K562 (cell line): ENCODE measurements around the gene TFDP1. TPM values are rescaled to one million over a fixed set of nuclear protein-coding genes. Genes with fewer than 3 reads are reported as not detected.

Experiments used
- ATAC-seq: fragments of 200-7000 bp; cut with Tn5 transposase; 3 replicates; pipeline ENCODE4 v1.9.1; 2020; ENCODE audit warnings: moderate library complexity
- BruUV-seq: library from RNA; stranded (reverse); fragments of 400-500 nt; replicated peaks from 2 replicates; lab custom pipeline; 2021; lab: Mats Ljungman, UMichigan
- CTCF ChIA-PET: fragments of 300-600 bp; formaldehyde crosslinking; extraction: SDS; loops from one replicate; lab custom pipeline; 2021; ENCODE audit warnings: low intra/inter-chr PET ratio; lab: Yijun Ruan, JAX
- POLR2A ChIA-PET: fragments of 300-600, 350-650 bp; sonication (Branson Sonifier 250); formaldehyde crosslinking; extraction: SDS; loops from one replicate; lab custom pipeline; 2021; ENCODE audit warnings: antibody characterized with exemption, inconsistent platforms; lab: Yijun Ruan, JAX
- DNase-seq, 4 experiments: peaks; one replicate each; pipeline versions ENCODE4 v3.0.0 to v3.0.0-alpha.2; 2011 to 2018; ENCODE audit warnings: low spot score in 3 of 4, mixed read lengths in 3 of 4; ENCODE audit errors: extremely low read depth in 1 of 4
- FAIRE-seq: peaks from 2 replicates; lab custom pipeline; 2011; peaks lifted over from hg19 to GRCh38; lab: Jason Lieb, UNC
- H2AFZ ChIP-seq: 2 replicates; pipeline ENCODE4 v1.6.0; 2011; ENCODE audit warnings: low read depth, low read length, control low read depth, inconsistent platforms
- H3K27ac ChIP-seq: fragments of 200-600 bp; 3 replicates; pipeline ENCODE4 v1.8.0; 2011; ENCODE audit warnings: low read depth, mild to moderate bottlenecking, control low read depth, inconsistent platforms, low read length, moderate library complexity, mixed read lengths; ENCODE audit errors: extremely low read depth
- H3K27me3 ChIP-seq, 2 experiments: fragments of 300-600 bp in 1 of 2; 2 replicates in 1 of 2; 3 replicates in 1 of 2; pipeline versions ENCODE4 v1.6.0 to v1.8.0; 2011; ENCODE audit warnings: inconsistent platforms in 2 of 2, low read length in 2 of 2, mild to moderate bottlenecking in 1 of 2, mixed read lengths in 1 of 2, moderate library complexity in 1 of 2; ENCODE audit not compliant: control insufficient read depth in 2 of 2, insufficient read depth in 2 of 2
- H3K36me3 ChIP-seq: fragments of 300-600 bp; 3 replicates; pipeline ENCODE4 v1.8.0; 2011; ENCODE audit warnings: mild to moderate bottlenecking, low read length, inconsistent platforms; ENCODE audit not compliant: control insufficient read depth, insufficient read depth
- H3K4me1 ChIP-seq, 2 experiments: fragments of 200-600 bp in 1 of 2; replicated peaks in 1 of 2; 2 replicates in 1 of 2; 3 replicates in 1 of 2; pipeline versions ENCODE4 v1.5.1 to v1.8.0; 2011; ENCODE audit warnings: inconsistent platforms in 2 of 2, low read length in 2 of 2, mild to moderate bottlenecking in 1 of 2, mixed read lengths in 1 of 2, moderate library complexity in 1 of 2; ENCODE audit not compliant: control insufficient read depth in 2 of 2, insufficient read depth in 2 of 2
- H3K4me2 ChIP-seq: 2 replicates; pipeline ENCODE4 v1.6.1; 2011; ENCODE audit warnings: low read length, control low read depth, inconsistent platforms, mixed read lengths; ENCODE audit not compliant: insufficient read depth
- H3K4me3 ChIP-seq: fragments of 200-600 bp; sonication (generic), shearing (Covaris generic); 2 replicates; pipeline ENCODE4 v1.5.1; 2016; ENCODE audit warnings: control low read depth, inconsistent platforms
- H3K79me2 ChIP-seq: fragments of 200-600 bp; 3 replicates; pipeline ENCODE4 v1.8.0; 2011; ENCODE audit warnings: low read length, inconsistent platforms; ENCODE audit not compliant: control insufficient read depth, insufficient read depth
- H3K9ac ChIP-seq, 2 experiments: 2 replicates each; pipeline versions ENCODE4 v1.6.0 to v1.6.1; 2011; ENCODE audit warnings: low read depth in 2 of 2, low read length in 2 of 2, control low read depth in 1 of 2, inconsistent platforms in 1 of 2, mild to moderate bottlenecking in 1 of 2, mixed read lengths in 1 of 2; ENCODE audit not compliant: insufficient read depth in 1 of 2
- H3K9me1 ChIP-seq: one replicate; pipeline ENCODE4 v1.6.0; 2011; ENCODE audit warnings: inconsistent platforms, mild to moderate bottlenecking, low read length, moderate library complexity; ENCODE audit not compliant: control insufficient read depth, insufficient read depth
- H3K9me3 ChIP-seq: replicated peaks from 2 replicates; pipeline ENCODE4 v1.5.1; 2011; ENCODE audit warnings: low read depth, low read length, inconsistent platforms; ENCODE audit not compliant: control insufficient read depth, insufficient read depth
- H4K20me1 ChIP-seq: replicated peaks from 2 replicates; pipeline ENCODE4 v1.6.1; 2011; ENCODE audit warnings: low read length, inconsistent platforms, mixed read lengths; ENCODE audit not compliant: control insufficient read depth, insufficient read depth
- HDAC3 ChIP-seq: fragments of 450-650 bp; IDR thresholded peaks from 2 replicates; pipeline ENCODE4 v1.6.1; 2018; ENCODE audit warnings: borderline replicate concordance, mild to moderate bottlenecking, moderate library complexity; ENCODE audit not compliant: partially characterized antibody
- KLF6 ChIP-seq: fragments of 250-450 bp; sonication (Bioruptor Pico); IDR thresholded peaks from 2 replicates; pipeline ENCODE4 v1.4.0; 2020; ENCODE audit warnings: mild to moderate bottlenecking, moderate library complexity, borderline replicate concordance
- MIER1 ChIP-seq: fragments of 450-650 bp; IDR thresholded peaks from 2 replicates; pipeline ENCODE4 v1.6.1; 2016; ENCODE audit warnings: antibody characterized with exemption, mild to moderate bottlenecking, low read depth
- NFXL1 ChIP-seq: fragments of 450-650 bp; formaldehyde crosslinking; IDR thresholded peaks from 2 replicates; pipeline ENCODE4 v1.4.0; 2021; ENCODE audit warnings: mild to moderate bottlenecking
- PHB2 ChIP-seq: fragments of 450-650 bp; IDR thresholded peaks from 2 replicates; pipeline ENCODE4 v1.6.1; 2017; ENCODE audit warnings: low read depth
- POLR2H ChIP-seq: IDR thresholded peaks from 2 replicates; pipeline ENCODE4 v1.6.1; 2016; ENCODE audit warnings: missing genetic modification characterization, low read depth, mild to moderate bottlenecking, control low read depth, missing compliant biosample characterization, moderate library complexity
- RREB1 ChIP-seq: fragments of 250-450 bp; sonication (Bioruptor Pico); IDR thresholded peaks from 2 replicates; pipeline ENCODE4 v1.4.0; 2020
- ZNF232 ChIP-seq: sonication (generic); formaldehyde crosslinking; IDR thresholded peaks from 2 replicates; pipeline ENCODE4 v1.8.0; 2022; ENCODE audit warnings: mild to moderate bottlenecking, missing genetic modification reagents
- ZNF316 ChIP-seq: fragments of 450-650 bp; IDR thresholded peaks from 2 replicates; pipeline ENCODE4 v1.6.1; 2016
- ZNF707 ChIP-seq: fragments of 250-450 bp; sonication (Bioruptor Pico); conservative IDR thresholded peaks from 2 replicates; pipeline ENCODE4 v1.8.0; 2022; ENCODE audit warnings: inconsistent platforms, mild to moderate bottlenecking, moderate library complexity
- WGBS: fragments of 100-300 bp; shearing (Covaris generic); methylation state at CpG from one replicate; pipeline ENCODE4 v1.1.6; 2016; ENCODE audit warnings: low coverage, mixed read lengths; ENCODE audit not compliant: insufficient coverage; ENCODE audit errors: missing lambda C conversion rate; 5-methylcytosine and 5-hydroxymethylcytosine counted together
- in situ Hi-C: fragments of 300-500 bp; cut with MboI; formaldehyde crosslinking; loops from 4 replicates; pipeline ENCODE4 v1.15.0; 2018; ENCODE audit warnings: inconsistent platforms, mixed read lengths
- intact Hi-C: fragments of 100-400 bp; cut with micrococcal nuclease; formaldehyde crosslinking; loops from 2 replicates; pipeline ENCODE4 v1.14.2; 2022
- polyA plus RNA-seq, 8 experiments: library from polyadenylated mRNA; depleted of rRNA in 4 of 8; stranded (reverse) in 5 of 8; unstranded in 3 of 8; fragments of >200 nt; fragmentation: Nextera tagmentation in 2 of 8; fragmentation: Illumina TruSeq in 1 of 8; extraction: Ambion mirVana in 2 of 8; extraction: Trizol in 1 of 8; gene quantifications; 2 replicates each; pipeline versions ENCODE4 v1.2.1 to v1.2.3, GENCODE V29; 2011 to 2014; ENCODE audit warnings: inconsistent platforms in 1 of 8, missing spikeins in 1 of 8
- total RNA-seq, 7 experiments: library from RNA; depleted of rRNA in 6 of 7; stranded (reverse); fragments of >200 nt in 6 of 7; fragmentation: Illumina TruSeq in 2 of 7; extraction: Trizol in 2 of 7; gene quantifications; 2 replicates each; pipeline versions ENCODE4 v1.2.1 to v1.2.3, GENCODE V29; 2011 to 2021; ENCODE audit warnings: low replicate concordance in 1 of 7

TFDP1 gene
- total and polyA plus RNA-seq, 9 of the 15 experiments (the other 6 are each of a cell fraction or from before 2014, with no cell fraction given), result 33.8 to 145 (median 69.1) TPM

GRCh38 chr13:113650275-113650674 lies 65.7 kb downstream of the TFDP1 start:
- intact Hi-C loops, result no loop called here
- no TSS peak for BruUV-seq
- 50% methylated on average over 9 of the region's 15 CpGs for WGBS

DNA sequence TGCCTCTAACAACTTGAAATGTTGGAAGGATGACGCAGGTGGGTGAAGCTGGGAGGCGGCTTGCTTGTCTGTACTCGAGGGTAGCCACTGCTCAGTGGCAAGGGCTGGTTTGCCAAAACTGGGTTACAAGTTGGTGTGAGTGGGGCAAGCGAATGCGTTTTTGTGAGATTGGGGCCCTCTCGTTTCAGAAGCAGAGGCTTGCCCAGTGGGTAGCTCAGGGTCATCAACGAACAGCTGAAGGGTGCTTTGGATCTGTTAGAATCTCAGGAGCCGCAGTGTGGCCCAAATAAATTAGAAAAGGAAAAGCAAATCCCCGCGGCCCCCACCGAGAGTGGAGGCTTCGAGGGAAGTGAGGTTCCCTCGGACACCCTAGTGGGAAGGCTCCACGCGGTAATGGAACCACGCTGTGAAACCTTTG lies 66.2 kb downstream of the TFDP1 start:
- Histone ChIP-seq H3K36me3 (no peaks in the 10 kb centered on the region), H3K9me3 (no peaks in the 10 kb centered on the region), H3K4me1 (peaks cover 0 to 3% of the 10 kb centered on the region in 2 experiments; a peak in 1 of 5 replicates), H3K27me3 (peaks cover 10 to 43% of the 10 kb centered on the region in 2 experiments; a peak in 4 of 5 replicates), H4K20me1 (no peaks in the 10 kb centered on the region; the same call in 1 of the 2 replicates), H3K9ac (no peak overlapping the region), H3K4me2 (no peak overlapping the region), H3K27ac (no peak overlapping the region), H3K4me3 (no peak overlapping the region), H2AFZ (no peak overlapping the region), H3K9me1 (no peaks in the 10 kb centered on the region), H3K79me2 (no peaks in the 10 kb centered on the region)
- 20% methylated on average over 12 of the region's 16 CpGs for WGBS
- CTCF ChIA-PET, result no interaction called here
- ATAC-seq, result no peak
- in situ Hi-C loops, result loop anchor here (10.0 kb wide), 1 partner anchor 264 kb away; no protein-coding TSS in a partner anchor
- BruUV-seq, result no TSS peak
- intact Hi-C loops, result no loop called here
- POLR2A ChIA-PET, result interaction anchor here (0.6 kb wide), 2 partner anchors 295 to 1408 kb away, joined by 4 to 5 read pairs; no protein-coding TSS in a partner anchor
- no peak for FAIRE-seq
- no peak for DNase-seq
- TF ChIP-seq ZNF707 (CRISPR knock-in tag), result no peak
- TF ChIP-seq HDAC3, result no peak
- TF ChIP-seq RREB1 (CRISPR knock-in tag), result no peak
- no peak for TF ChIP-seq PHB2
- no peak for TF ChIP-seq MIER1
- TF ChIP-seq POLR2H (tag), result no peak
- no peak for TF ChIP-seq KLF6 (CRISPR knock-in tag)

More at GRCh38 chr13:113650275-113650674, 65.7 kb downstream of the TFDP1 start:
- in situ Hi-C loops, result loop anchor here (10.0 kb wide), 1 partner anchor 265 kb away; no protein-coding TSS in a partner anchor
- Histone ChIP-seq H2AFZ (no peak overlapping the region), H4K20me1 (no peaks in the 10 kb centered on the region), H3K9ac (no peak overlapping the region), H3K27ac (no peak overlapping the region), H3K9me3 (no peaks in the 10 kb centered on the region), H3K36me3 (no peaks in the 10 kb centered on the region), H3K9me1 (no peaks in the 10 kb centered on the region), H3K4me2 (no peak overlapping the region), H3K4me1 (peaks cover 0 to 3% of the 10 kb centered on the region in 2 experiments; a peak in 1 of 5 replicates), H3K4me3 (no peak overlapping the region), H3K79me2 (no peaks in the 10 kb centered on the region), H3K27me3 (peaks cover 5 to 38% of the 10 kb centered on the region in 2 experiments; a peak in 3 of 5 replicates)
- CTCF ChIA-PET, result no interaction called here
- TF ChIP-seq NFXL1 (no peak), ZNF316 (0 out of 2 replicates have a peak, but pooled peaks have one; percentile 13), ZNF232 (CRISPR knock-in tag) (no peak)
- ATAC-seq (no peak), DNase-seq (no peak), FAIRE-seq (no peak)
- POLR2A ChIA-PET, result interaction anchor here (0.6 kb wide), 1 partner anchor 296 kb away, joined by 4 read pairs; no protein-coding TSS in a partner anchor
